ENCODE measurements around the gene SETD1A.
"Not testable (repeated sequence)": the region's sequence is repeated elsewhere in the genome, so short reads cannot be mapped to it uniquely, and the experiment has no call there.

SETD1A gene

DNA sequence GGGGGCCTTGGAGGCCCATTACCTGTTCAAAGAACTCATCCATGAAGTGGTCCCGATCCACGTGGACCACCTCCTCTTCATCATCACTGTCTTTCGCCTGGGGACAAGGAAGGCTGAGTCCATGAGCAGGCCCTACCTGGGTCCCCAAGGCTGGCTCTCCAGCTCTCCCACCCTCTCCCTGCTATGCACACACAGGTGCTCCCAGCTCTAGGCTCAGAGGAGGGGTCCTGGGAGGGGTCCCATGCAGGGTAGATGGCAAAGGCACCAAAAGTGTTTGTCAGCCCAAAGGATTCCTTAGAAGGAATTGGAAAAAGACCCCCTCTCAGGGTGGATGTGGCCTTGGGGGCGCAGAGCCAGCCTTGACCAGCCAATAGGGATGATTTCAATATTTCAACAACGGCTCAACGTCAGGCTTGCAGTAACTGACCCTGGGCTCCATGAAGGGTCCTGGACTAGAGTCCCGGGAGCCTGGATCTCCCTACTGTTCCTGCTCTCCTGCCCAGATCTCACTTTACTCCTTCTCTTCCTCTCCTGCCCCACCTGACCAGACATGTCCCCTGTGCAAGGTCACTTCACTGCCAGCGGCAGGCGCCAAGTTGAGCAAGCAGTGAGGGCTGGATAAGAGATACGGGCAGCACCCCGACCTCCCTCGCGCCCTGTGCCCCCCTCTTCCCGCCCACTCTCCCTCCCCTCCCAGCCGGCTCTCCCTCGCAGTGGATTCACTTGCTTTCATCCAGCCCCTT, 44.1 kb downstream of the SETD1A start:
- no peak for DNase-seq

- DNase-seq: no peak
These were observed 44.7 kb downstream of the SETD1A start for GRCh38 chr16:31002250-31002700.

DNA sequence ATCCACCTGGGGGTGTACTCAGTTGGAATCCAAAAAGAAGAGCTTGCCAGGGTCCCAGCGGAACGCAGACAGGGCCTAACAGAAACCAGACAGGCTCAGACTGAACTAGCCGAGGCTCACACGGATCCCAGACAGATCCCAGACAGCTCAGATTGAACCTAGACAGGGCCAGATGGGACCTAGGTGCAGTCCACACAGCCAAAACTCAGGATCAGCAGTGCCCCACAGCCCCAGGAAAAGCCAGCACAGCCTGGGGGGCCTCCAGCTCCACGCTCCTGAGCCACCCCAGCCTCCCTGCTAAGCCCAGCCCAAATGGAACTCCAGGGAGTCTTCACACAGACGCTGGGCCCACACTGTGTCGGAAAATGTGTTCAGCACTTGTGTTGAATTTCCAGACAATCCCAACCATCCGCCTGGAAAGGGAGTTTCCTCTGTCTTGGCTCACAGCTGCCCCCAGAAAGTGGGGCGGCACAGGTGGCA, 45.3 kb downstream of the SETD1A start:
- no peak for DNase-seq

DNA sequence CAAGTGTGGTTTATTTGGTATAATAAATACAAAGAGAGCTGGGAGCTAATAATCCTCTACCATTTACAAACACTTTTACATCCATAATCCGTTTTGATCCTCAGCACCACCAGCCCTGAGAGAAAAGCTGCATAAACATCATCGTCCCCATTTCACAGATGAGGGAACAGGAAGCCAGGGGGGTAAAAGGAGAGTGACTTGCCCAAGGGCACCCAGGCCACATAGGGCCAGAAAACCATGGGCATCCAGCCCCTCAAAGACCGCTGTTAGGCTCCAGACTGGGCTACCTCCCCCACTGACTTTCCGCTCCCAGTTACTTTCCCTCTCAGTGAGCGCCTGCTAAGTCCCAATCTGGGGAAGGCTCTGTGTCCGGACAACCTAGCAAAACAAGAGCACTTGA, 46.2 kb downstream of the SETD1A start:
- DNase-seq: no peak

DNA sequence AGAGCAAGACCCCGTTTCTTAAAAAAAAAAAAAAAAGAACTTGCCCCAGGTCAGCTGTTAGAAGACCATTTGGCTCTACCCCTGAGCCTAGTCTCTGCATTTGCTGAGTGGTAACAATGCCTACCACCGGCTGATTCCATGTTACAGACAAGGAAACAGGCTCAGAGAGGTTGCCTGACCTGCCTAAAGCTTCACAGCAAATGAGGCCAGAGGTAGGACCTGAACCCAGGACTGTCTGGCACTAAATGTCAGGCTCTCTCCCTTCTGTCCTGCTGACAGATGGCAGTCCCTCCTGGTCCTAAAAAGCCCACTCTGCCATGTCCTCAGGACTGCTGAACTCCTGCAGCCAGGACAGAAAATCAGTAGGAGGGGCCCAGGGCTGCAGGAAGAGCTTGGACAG, 47.1 kb downstream of the SETD1A start:
- DNase-seq: no peak

DNA sequence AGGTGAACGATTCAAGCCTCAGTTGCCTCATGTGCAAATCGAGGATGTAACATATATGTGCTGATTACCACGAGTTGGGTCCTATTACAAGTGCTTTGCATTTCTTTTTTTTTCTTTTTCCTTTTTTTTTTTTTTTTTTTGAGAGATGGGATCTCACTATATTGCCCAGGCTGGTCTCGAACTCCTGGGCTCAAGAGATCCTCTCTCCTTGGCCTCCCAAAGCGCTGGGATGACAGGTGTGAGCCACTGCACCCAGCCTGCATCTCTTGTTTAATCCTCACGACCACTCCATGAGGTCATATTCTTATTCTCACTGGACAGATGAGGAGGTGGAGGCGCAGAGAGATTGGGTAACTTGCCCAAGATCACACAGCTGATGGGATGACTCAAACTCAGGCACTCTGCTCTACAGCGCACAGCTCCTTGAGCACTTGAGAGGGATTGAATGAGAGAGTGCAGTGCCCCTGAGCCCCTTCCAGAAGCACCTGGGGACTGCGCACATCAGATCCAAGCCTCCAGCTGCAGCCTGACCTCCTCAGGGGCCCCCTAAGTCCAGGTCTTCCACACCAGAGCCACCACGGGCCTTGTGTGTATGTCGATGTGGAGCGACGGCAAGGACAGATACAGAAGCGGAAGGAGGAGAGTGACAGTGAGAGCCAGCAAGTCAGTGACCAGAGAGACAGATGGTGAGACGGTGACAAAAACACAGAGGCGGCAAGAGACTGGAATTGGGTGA, 48.0 kb downstream of the SETD1A start:
- DNase-seq: no peak

DNA sequence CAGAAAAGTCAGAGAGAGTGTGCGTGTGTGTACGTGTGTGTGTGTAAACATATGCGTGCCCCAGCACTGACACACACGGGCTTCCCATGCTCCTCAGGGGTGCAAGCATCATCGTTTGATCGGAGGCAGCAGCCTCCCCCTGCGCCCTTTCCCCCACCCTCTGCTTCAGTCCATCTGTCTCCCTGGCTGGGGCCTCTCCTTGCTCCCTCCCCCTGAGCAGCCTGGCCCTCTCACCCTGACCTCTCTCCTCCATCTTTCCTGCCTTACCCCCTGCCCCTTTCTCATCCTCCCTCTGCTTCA, 48.5 kb downstream of the SETD1A start:
- no peak for DNase-seq

- DNase-seq: no peak
These were observed 49.0 kb downstream of the SETD1A start for GRCh38 chr16:31006589-31006988.

GRCh38 chr16:31007684-31008083, 50.1 kb downstream of the SETD1A start:
- no peak for DNase-seq

- DNase-seq: no peak
These were observed 50.6 kb downstream of the SETD1A start for GRCh38 chr16:31008149-31008548.

DNA sequence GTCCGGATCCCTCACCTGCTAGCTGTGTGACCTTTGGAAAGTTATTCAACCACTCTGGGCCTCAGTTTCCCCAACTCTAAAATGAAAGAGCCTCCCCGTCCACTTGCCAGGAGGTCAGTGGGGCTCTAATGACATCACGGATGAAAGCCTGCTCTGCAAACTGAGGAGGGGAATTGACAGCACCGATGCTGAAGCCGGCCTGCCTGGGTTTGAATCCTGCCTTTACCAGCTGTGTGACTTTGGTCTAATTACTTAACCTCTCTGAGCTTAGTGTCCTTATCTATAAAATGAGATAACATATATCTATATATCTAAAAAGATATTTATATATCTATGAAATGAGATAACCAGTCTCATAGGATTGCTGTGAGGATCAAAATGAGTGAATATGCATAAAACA, 51.0 kb downstream of the SETD1A start:
- no peak for DNase-seq

- no peak for DNase-seq
These were observed 51.6 kb downstream of the SETD1A start for GRCh38 chr16:31009120-31009519.

DNA sequence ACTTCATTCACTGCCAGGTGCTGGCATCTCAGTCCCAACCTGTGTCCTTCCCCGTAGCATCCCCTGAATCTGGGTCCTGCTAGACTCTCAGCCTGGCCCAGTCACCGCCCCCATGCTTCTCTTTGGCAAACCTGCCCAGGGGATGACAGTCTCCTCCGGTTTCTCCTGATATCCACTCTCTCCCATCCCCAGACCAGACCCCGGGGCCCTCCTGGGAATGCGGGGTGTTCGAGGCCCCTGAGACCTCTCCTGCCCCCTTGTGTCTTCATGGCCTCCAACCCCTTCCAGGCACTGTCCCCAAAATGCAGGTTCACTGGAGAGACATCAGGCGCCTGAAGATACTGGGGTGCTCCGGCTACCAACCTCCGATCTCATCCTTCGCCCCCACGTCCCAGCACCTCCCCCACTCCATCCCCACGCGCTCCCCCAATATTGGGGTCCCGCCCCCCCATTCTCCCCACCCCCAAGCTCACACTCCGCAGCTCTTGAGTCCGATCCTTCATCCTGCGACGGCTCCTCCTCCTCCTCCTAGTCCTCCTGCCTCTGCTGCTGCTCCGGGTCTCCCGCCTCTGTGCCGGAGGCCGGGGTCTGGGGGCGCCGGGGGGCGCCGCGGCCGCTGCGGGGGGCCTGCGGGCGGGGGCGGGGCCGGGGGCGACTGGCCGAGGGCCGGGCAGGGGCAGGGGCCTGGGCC, 52.5 kb downstream of the SETD1A start:
- DNase-seq: no peak

- DNase-seq: no peak
These were observed 53.2 kb downstream of the SETD1A start, which contains the start of gene STX1B for GRCh38 chr16:31010585-31011325. TSS of gene STX1B (minus strand) at chr16:31010638. CDS start at chr16:31010396, 242 bp downstream.

DNA sequence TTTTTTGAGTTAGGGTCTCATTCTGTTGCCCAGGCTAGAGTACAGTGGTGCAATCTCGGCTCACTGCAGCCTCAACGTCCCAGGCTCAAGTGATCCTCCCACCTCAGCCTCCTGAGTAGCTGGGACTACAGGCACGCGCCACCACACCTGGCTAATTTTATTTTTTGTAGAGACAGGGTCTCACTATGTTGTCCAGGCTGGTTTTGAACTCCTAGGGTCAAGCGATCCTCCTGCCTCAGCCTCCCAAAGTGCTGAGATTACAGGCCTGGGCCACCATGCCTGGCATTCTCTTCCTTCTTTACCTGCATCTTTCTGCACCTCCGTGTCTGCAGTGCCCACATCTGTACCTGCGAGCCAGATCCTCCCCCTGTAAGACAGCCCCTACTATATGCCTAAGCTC, 54.3 kb downstream of the SETD1A start:
- not testable (repeated sequence) for DNase-seq

GRCh38 chr16:31013292-31013691, 55.7 kb downstream of the SETD1A start:
- not testable (repeated sequence) for DNase-seq

- no peak for DNase-seq
These were observed 58.5 kb downstream of the SETD1A start for GRCh38 chr16:31016018-31016417.

DNA sequence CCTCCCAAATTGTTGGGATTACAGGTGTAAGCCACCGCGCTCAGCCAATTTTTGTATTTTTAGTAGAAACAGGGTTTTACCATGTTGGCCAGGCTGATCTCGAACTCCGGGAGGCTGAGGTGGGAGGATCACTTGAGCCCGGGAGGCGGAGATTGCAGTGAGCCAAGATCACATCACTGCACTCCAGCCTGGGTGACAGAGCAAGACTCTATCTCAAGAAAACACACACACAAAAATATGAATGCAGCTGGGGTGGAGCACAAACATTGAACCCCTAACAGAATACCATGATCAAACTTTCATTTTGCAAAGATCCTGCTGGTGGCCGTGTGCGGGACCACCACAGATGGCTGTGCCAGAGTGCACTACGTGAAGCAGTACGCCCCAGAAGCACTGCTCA, 60.2 kb downstream of the SETD1A start:
- not testable (repeated sequence) for DNase-seq

GRCh38 chr16:31020536-31020935, 63.0 kb downstream of the SETD1A start:
- DNase-seq: no peak

- no peak for DNase-seq
These were observed 65.1 kb downstream of the SETD1A start for GRCh38 chr16:31022544-31023251.

DNA sequence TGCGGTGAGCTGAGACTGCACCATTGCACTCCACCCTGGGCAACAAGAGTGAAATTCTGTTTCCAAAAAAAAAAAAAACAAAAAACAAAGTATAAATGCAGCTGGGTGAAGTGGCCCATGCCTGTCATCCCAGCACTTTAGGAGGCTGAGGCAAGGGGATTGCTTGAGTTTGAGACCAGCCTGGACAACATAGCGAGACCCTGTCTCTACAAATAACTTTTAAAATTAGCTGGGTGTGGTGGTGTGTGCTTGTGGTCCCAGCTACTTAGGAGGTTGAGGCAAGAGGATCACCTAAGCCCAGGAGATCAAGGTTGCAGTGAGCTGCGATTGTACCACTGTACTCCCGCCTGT, 65.7 kb downstream of the SETD1A start:
- no peak for DNase-seq

- DNase-seq: no peak
These were observed 66.2 kb downstream of the SETD1A start for GRCh38 chr16:31023627-31024226.

Data from NCI-H187 (cell line).